GM18508 (cell line): Measurements from ENCODE around the gene FAM156A.
"Not testable (repeated sequence)": the region's sequence is repeated elsewhere in the genome, so short reads cannot be mapped to it uniquely, and the experiment has no call there.

ENCODE experiments used
- ATAC-seq: cut with Tn5 transposase; IDR thresholded peaks from one replicate; pipeline ENCODE4 v1.9.1; 2021; ENCODE audit warnings: moderate number of reproducible peaks; ENCODE audit not compliant: insufficient read depth, unreplicated experiment

The FAM156A gene

GRCh38 chrX:52958113-52958959 lies at the start of gene FAM156A:
TSS of gene FAM156A (minus strand) at chrX:52958518. CDS start at chrX:52948588, 9,930 bp downstream.
- ATAC-seq, result peak; percentile 71

GRCh38 chrX:53005327-53005726 lies 47.0 kb upstream of the FAM156A start:
- ATAC-seq, result no peak

GRCh38 chrX:53004811-53005210 lies 46.5 kb upstream of the FAM156A start:
- no peak for ATAC-seq

GRCh38 chrX:53004038-53004437 lies 45.7 kb upstream of the FAM156A start:
- ATAC-seq, result no peak

GRCh38 chrX:53003111-53003510 lies 44.8 kb upstream of the FAM156A start:
- ATAC-seq, result no peak

GRCh38 chrX:53001958-53002357 lies 43.6 kb upstream of the FAM156A start:
- ATAC-seq, result no peak

GRCh38 chrX:53000447-53001135 lies 42.3 kb upstream of the FAM156A start:
- no peak for ATAC-seq

GRCh38 chrX:52995987-52996331 lies 37.6 kb upstream of the FAM156A start:
- ATAC-seq, result no peak

- peak; percentile 86 for ATAC-seq
Measured at GRCh38 chrX:52995135-52995986, 37.0 kb upstream of the FAM156A start.

- ATAC-seq, result no peak
Measured at GRCh38 chrX:52990848-52991247, 32.5 kb upstream of the FAM156A start.

GRCh38 chrX:52990011-52990631 lies 31.8 kb upstream of the FAM156A start:
- ATAC-seq, result not testable (repeated sequence)

- no peak for ATAC-seq
Measured at GRCh38 chrX:52988985-52989917, 30.9 kb upstream of the FAM156A start.

GRCh38 chrX:52983321-52984000 lies 25.1 kb upstream of the FAM156A start:
- no peak for ATAC-seq

- ATAC-seq, result no peak
Measured at GRCh38 chrX:52979993-52980392, 21.7 kb upstream of the FAM156A start.

- ATAC-seq, result no peak
Measured at GRCh38 chrX:52979568-52979967, 21.2 kb upstream of the FAM156A start.

- ATAC-seq, result no peak
Measured at GRCh38 chrX:52977953-52978352, 19.6 kb upstream of the FAM156A start.

GRCh38 chrX:52975576-52975975 lies 17.3 kb upstream of the FAM156A start:
- ATAC-seq, result not testable (repeated sequence)

- ATAC-seq, result not testable (repeated sequence)
Measured at GRCh38 chrX:52974336-52974992, 16.1 kb upstream of the FAM156A start.
